Fibroblast of the aortic adventitia (primary cell): ENCODE data around the gene CYP1A2. TPM values are rescaled to one million over a fixed set of nuclear protein-coding genes. Genes with fewer than 3 reads are reported as not detected.
A peak's percentile ranks its signal among the peaks of the same experiment; 100 is the strongest.

Experiments used
- DNase-seq: peaks from one replicate; pipeline ENCODE4 v3.0.0-alpha.2; 2010; ENCODE audit warnings: low read depth
- H3K4me3 ChIP-seq: 2 replicates; pipeline ENCODE4 v1.5.1; 2011; ENCODE audit warnings: low read depth, mild to moderate bottlenecking, control low read depth, low read length, moderate library complexity
- total RNA-seq: library from RNA; depleted of rRNA; stranded (reverse); fragments of >200 nt; gene quantifications from 2 replicates; pipeline ENCODE4 v1.2.3, GENCODE V29; 2012; ENCODE audit warnings: low replicate concordance
- TF ChIP-seq, protein P1 (sequence below): IDR thresholded peaks from 2 replicates; pipeline ENCODE4 v1.5.1; 2011; ENCODE audit warnings: mild to moderate bottlenecking, low read length, control low read depth, inconsistent platforms; ENCODE audit not compliant: insufficient read depth

Gene CYP1A2, protein sequence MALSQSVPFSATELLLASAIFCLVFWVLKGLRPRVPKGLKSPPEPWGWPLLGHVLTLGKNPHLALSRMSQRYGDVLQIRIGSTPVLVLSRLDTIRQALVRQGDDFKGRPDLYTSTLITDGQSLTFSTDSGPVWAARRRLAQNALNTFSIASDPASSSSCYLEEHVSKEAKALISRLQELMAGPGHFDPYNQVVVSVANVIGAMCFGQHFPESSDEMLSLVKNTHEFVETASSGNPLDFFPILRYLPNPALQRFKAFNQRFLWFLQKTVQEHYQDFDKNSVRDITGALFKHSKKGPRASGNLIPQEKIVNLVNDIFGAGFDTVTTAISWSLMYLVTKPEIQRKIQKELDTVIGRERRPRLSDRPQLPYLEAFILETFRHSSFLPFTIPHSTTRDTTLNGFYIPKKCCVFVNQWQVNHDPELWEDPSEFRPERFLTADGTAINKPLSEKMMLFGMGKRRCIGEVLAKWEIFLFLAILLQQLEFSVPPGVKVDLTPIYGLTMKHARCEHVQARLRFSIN
- total RNA-seq = not detected in 2 replicates

GRCh38 chr15:74748322-74748946, at the start of gene CYP1A2:
CYP1A2 (plus strand) TSS chr15:74748845; CDS start chr15:74749739, 894 bp downstream.
- TF ChIP-seq, protein P1, sequence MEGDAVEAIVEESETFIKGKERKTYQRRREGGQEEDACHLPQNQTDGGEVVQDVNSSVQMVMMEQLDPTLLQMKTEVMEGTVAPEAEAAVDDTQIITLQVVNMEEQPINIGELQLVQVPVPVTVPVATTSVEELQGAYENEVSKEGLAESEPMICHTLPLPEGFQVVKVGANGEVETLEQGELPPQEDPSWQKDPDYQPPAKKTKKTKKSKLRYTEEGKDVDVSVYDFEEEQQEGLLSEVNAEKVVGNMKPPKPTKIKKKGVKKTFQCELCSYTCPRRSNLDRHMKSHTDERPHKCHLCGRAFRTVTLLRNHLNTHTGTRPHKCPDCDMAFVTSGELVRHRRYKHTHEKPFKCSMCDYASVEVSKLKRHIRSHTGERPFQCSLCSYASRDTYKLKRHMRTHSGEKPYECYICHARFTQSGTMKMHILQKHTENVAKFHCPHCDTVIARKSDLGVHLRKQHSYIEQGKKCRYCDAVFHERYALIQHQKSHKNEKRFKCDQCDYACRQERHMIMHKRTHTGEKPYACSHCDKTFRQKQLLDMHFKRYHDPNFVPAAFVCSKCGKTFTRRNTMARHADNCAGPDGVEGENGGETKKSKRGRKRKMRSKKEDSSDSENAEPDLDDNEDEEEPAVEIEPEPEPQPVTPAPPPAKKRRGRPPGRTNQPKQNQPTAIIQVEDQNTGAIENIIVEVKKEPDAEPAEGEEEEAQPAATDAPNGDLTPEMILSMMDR = no peak
- DNase-seq = no peak
- H3K4me3 ChIP-seq = no peak within 1 kb of the TSS

- DNase-seq = peak; percentile 12
- H3K4me3 ChIP-seq = no peak overlapping the region
- TF ChIP-seq, protein P1 = no peak
Measured at GRCh38 chr15:74709011-74709410, 39.6 kb upstream of the CYP1A2 start.

- TF ChIP-seq, protein P1 = no peak
- DNase-seq = no peak
- H3K4me3 ChIP-seq = no peak overlapping the region
Measured at GRCh38 chr15:74709892-74710291, 38.8 kb upstream of the CYP1A2 start.

GRCh38 chr15:74710319-74711094, 38.1 kb upstream of the CYP1A2 start:
- TF ChIP-seq, protein P1 = no peak
- H3K4me3 ChIP-seq = no peak overlapping the region
- DNase-seq = no peak

DNA sequence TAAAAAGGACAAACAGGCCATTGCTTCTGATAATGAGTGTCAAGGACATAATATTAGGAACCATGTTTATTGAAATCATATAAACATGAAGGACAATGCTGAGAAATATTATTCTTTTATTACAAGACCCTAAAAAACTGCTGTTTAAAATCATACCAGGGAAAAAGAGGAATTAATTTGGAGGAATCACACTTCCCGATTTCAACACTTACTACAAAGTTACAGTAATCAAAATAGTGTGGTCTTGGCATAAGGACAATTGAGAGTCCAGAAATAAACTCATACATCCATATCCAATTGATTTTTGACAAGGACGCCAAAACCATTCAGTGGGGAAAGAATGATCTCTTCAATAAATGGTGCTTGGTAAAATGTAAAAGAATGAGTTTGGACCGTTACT, 36.3 kb upstream of the CYP1A2 start:
- no peak for DNase-seq
- no peak overlapping the region for H3K4me3 ChIP-seq
- TF ChIP-seq, protein P1 = no peak

- no peak for DNase-seq
- TF ChIP-seq, protein P1 = no peak
- no peak overlapping the region for H3K4me3 ChIP-seq
Measured at GRCh38 chr15:74716651-74717050, 32.0 kb upstream of the CYP1A2 start.
